ENCODE measurements around the gene WNT5B. TPM values are rescaled to one million over a fixed set of nuclear protein-coding genes. Genes with fewer than 3 reads are reported as not detected.

WNT5B gene
- total and polyA plus RNA-seq, 9 of the 15 experiments (the other 6 are each of a cell fraction or from before 2014, with no cell fraction given): 0.42 to 16.8 (median 5.4) TPM

DNA sequence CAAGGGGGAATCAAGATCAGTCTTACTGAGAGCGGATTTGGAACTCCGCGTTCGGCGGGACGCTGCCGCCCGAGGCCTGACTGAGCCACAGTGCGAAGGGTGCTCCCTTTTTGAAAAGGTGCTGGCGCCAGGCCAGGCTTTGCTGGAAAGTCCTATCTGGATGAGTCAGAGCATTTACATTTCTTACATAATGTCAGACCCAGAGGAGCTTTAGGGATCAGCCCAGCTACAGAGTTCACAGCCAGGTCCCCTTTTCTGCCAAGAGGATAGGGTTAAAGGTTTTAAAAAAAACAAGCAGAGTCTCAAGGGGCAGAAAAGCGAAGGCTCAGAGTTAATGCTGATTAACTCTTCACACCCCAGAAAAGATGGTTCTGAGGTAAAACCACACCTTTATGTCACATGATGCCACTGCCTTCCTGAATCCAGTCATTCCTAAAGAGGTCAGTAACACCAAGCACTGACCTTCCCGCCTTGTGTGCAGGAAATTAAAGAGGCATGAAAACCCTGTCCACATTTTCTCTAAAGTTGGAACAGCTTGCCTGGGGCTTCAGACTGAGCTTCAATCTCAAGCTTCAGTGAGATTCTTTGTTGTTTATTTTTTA lies 22.9 kb upstream of the WNT5B start (continued):
- TF ChIP-seq ZBTB40 (IDR thresholded peaks at IDR 0.05) (no peak), ZBTB40 (CRISPR knock-in tag; IDR thresholded peaks at IDR 0.05) (no peak), ZNF24 (IDR thresholded peaks at IDR 0.05) (no peak), RBM34 (IDR thresholded peaks at IDR 0.05; ENCODE audit: borderline replicate concordance, insufficient read depth, low read length) (no peak), KLF6 (CRISPR knock-in tag; IDR thresholded peaks at IDR 0.05; ENCODE audit: borderline replicate concordance) (no peak), ZBTB8A (IDR thresholded peaks at IDR 0.05; ENCODE audit: partially characterized antibody) (no peak), HNRNPH1 (optimal IDR thresholded peaks at IDR 0.05; ENCODE audit: low read depth, low read length) (no peak), DMBX1 (CRISPR knock-in tag; IDR thresholded peaks at IDR 0.05; ENCODE audit: borderline replicate concordance) (no peak; the same call in 1 of the 2 replicates), ZNF184 (CRISPR knock-in tag; IDR thresholded peaks at IDR 0.05) (no peak), ZBTB9 (CRISPR knock-in tag; IDR thresholded peaks at IDR 0.05) (no peak), NCOA1 (IDR thresholded peaks at IDR 0.05; ENCODE audit: low read depth) (no peak), XRCC5 (IDR thresholded peaks at IDR 0.05; ENCODE audit: low read depth, low read length) (no peak), MYBL2 (IDR thresholded peaks at IDR 0.05; ENCODE audit: low read depth) (no peak), MYBL2 (CRISPR knock-in tag; IDR thresholded peaks at IDR 0.05; ENCODE audit: borderline replicate concordance) (no peak)
- TF ChIP-seq, protein P1, sequence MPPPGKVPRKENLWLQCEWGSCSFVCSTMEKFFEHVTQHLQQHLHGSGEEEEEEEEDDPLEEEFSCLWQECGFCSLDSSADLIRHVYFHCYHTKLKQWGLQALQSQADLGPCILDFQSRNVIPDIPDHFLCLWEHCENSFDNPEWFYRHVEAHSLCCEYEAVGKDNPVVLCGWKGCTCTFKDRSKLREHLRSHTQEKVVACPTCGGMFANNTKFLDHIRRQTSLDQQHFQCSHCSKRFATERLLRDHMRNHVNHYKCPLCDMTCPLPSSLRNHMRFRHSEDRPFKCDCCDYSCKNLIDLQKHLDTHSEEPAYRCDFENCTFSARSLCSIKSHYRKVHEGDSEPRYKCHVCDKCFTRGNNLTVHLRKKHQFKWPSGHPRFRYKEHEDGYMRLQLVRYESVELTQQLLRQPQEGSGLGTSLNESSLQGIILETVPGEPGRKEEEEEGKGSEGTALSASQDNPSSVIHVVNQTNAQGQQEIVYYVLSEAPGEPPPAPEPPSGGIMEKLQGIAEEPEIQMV (tag; conservative IDR thresholded peaks at IDR 0.05; ENCODE audit: low read depth): no peak
- TF ChIP-seq, protein P2, sequence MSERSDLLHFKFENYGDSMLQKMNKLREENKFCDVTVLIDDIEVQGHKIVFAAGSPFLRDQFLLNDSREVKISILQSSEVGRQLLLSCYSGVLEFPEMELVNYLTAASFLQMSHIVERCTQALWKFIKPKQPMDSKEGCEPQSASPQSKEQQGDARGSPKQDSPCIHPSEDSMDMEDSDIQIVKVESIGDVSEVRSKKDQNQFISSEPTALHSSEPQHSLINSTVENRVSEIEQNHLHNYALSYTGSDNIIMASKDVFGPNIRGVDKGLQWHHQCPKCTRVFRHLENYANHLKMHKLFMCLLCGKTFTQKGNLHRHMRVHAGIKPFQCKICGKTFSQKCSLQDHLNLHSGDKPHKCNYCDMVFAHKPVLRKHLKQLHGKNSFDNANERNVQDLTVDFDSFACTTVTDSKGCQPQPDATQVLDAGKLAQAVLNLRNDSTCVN (CRISPR knock-in tag; IDR thresholded peaks at IDR 0.05): no peak

Data from K562 (cell line).